Lung (tissue), 12 donors: Measurements from ENCODE around the gene VLDLR. TPM values are rescaled to one million over a fixed set of nuclear protein-coding genes. Genes with fewer than 3 reads are reported as not detected.

Experiments used
- ATAC-seq: fragments of 200-7000 bp; cut with Tn5 transposase; one replicate; pipeline ENCODE4 v1.9.1; 2020; ENCODE audit warnings: moderate number of reproducible peaks; ENCODE audit not compliant: insufficient read depth, low FRiP score
- DNase-seq, 3 donors: peaks; one replicate each; pipeline ENCODE4 v3.0.0-alpha.2; 2013 to 2017
- H3K27ac ChIP-seq, 2 donors: one replicate each; pipeline ENCODE4 v1.5.1; 2013; ENCODE audit warnings: mild to moderate bottlenecking in 2 of 2, moderate library complexity in 2 of 2, control low read depth in 1 of 2, inconsistent platforms in 1 of 2, low read depth in 1 of 2, low read length in 1 of 2
- H3K27me3 ChIP-seq, 3 donors: one replicate each; pipeline ENCODE4 v1.5.1; 2013; ENCODE audit warnings: low read length in 2 of 3; ENCODE audit not compliant: control insufficient read depth in 3 of 3, insufficient read depth in 3 of 3
- H3K36me3 ChIP-seq, 4 donors: one replicate each; pipeline ENCODE4 v1.5.1; 2013; ENCODE audit warnings: low read length in 4 of 4, mild to moderate bottlenecking in 1 of 4, moderate library complexity in 1 of 4; ENCODE audit not compliant: control insufficient read depth in 4 of 4, insufficient read depth in 4 of 4
- H3K4me1 ChIP-seq, 5 donors: one replicate each; pipeline ENCODE4 v1.5.1; 2013; ENCODE audit warnings: low read length in 5 of 5, mild to moderate bottlenecking in 2 of 5, moderate library complexity in 1 of 5; ENCODE audit not compliant: control insufficient read depth in 5 of 5, insufficient read depth in 5 of 5
- H3K4me3 ChIP-seq: one replicate; pipeline ENCODE4 v1.5.1; 2013; ENCODE audit warnings: mild to moderate bottlenecking, control low read depth, moderate library complexity
- H3K9ac ChIP-seq, 2 donors: one replicate each; pipeline ENCODE4 v1.5.1; 2013; ENCODE audit warnings: low read length in 2 of 2, control low read depth in 1 of 2; ENCODE audit not compliant: insufficient read depth in 1 of 2
- H3K9me3 ChIP-seq, 4 donors: one replicate each; pipeline ENCODE4 v1.5.1; 2013; ENCODE audit warnings: low read length in 3 of 4, mild to moderate bottlenecking in 1 of 4, moderate library complexity in 1 of 4; ENCODE audit not compliant: control insufficient read depth in 4 of 4, insufficient read depth in 3 of 4
- CTCF ChIP-seq: IDR thresholded peaks from 2 replicates; pipeline ENCODE4 v1.5.1; 2012; ENCODE audit warnings: mild to moderate bottlenecking; ENCODE audit errors: control extremely low read depth, extremely low read depth
- WGBS, 2 donors: extraction: QIAGEN DNeasy Blood & Tissue Kit; methylation state at CpG; one replicate each; pipeline ENCODE4 v1.1.7; 2013; 5-methylcytosine and 5-hydroxymethylcytosine counted together
- polyA plus RNA-seq, 2 donors: library from polyadenylated mRNA; stranded (reverse); fragments of 200-250 nt; gene quantifications; one replicate each; pipeline ENCODE4 v1.2.1, GENCODE V29; 2013
- total RNA-seq, 2 donors: library from RNA; depleted of rRNA in 1 of 2; stranded (reverse); fragments of >200 nt in 1 of 2; gene quantifications; one replicate each; pipeline ENCODE4 v1.2.1, GENCODE V29; 2014 to 2021
- donor health status: control.
- donor health status: control.
- donor health status: Bipolar disorder and iron deficiency.
- donor health status: healthy.
- donor health status: DM: yes; HTN: yes; CAD: no.

VLDLR gene
- total and polyA plus RNA-seq, 4 donors: 5.7 to 32.3 (median 14.6) TPM

- TF ChIP-seq CTCF: no peak
- H3K9me3 ChIP-seq: no peaks in the 10 kb centered on the region
- no peak overlapping the region for H3K9ac ChIP-seq
- no peak overlapping the region for H3K27ac ChIP-seq
- no peaks in the 10 kb centered on the region for H3K36me3 ChIP-seq
- ATAC-seq: no peak
- DNase-seq: no peak
- WGBS, 2 donors: 83 to 86% methylated on average over 13 of the region's 13 CpGs
- peaks cover 0 to 3% (median 0%) of the 10 kb centered on the region in 5 donors for H3K4me1 ChIP-seq
- H3K27me3 ChIP-seq: no peaks in the 10 kb centered on the region
- no peak overlapping the region for H3K4me3 ChIP-seq
Measured at GRCh38 chr9:2583308-2584013, 38.1 kb upstream of the VLDLR start.

- Histone ChIP-seq H3K4me3 (no peak overlapping the region), H3K27me3 (no peaks in the 10 kb centered on the region), H3K27ac (no peak overlapping the region), H3K9ac (no peak overlapping the region), H3K4me1 (peaks cover 0 to 12% (median 0%) of the 10 kb centered on the region in 5 donors), H3K36me3 (no peaks in the 10 kb centered on the region), H3K9me3 (peaks cover 0 to 13% (median 6%) of the 10 kb centered on the region in 4 donors)
- 87 to 88% methylated on average over 1 of the region's 1 CpG for WGBS, 2 donors
- no peak for ATAC-seq
- no peak for DNase-seq
- TF ChIP-seq CTCF: no peak
Measured at GRCh38 chr9:2591967-2592366, 29.6 kb upstream of the VLDLR start.

- H3K27me3 ChIP-seq: no peaks in the 10 kb centered on the region
- ATAC-seq (no peak), DNase-seq (no peak)
- peaks cover 0 to 12% (median 0%) of the 10 kb centered on the region in 5 donors for H3K4me1 ChIP-seq
- no peak overlapping the region for H3K27ac ChIP-seq
- no peak for TF ChIP-seq CTCF
- no peaks in the 10 kb centered on the region for H3K36me3 ChIP-seq
- peaks cover 0 to 13% (median 6%) of the 10 kb centered on the region in 4 donors for H3K9me3 ChIP-seq
- no peak overlapping the region for H3K9ac ChIP-seq
- no peak overlapping the region for H3K4me3 ChIP-seq
Measured at GRCh38 chr9:2593744-2594143, 27.8 kb upstream of the VLDLR start.
